Pons (tissue), 1 donor: ENCODE results near the gene SIL1.
"Not testable (repeated sequence)": the region's sequence is repeated elsewhere in the genome, so short reads cannot be mapped to it uniquely, and the experiment has no call there.

Source experiments
- DNase-seq: peaks from one replicate; pipeline ENCODE4 v3.0.0-alpha.2; 2016; ENCODE audit warnings: low spot score

SIL1 gene

DNA sequence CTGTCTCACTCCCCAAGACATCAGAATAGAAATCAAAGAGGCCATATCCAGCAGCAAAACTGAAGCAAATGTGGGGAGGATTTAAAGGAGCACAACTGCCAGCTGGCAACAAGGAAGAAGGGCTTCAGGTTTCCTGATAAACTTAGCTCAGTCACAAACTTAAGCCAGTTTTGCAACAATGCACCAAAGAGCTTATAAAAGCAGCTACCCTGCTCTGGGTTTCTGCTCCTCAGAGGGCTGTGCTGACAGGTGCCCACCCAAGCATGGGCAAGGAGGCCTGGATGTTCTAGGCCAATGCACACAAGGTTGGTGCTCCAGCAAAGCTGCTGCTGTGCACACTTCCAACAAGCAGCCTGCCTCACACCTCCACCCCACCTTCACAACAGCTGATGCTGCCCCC, 132.9 kb downstream of the SIL1 start:
- no peak for DNase-seq

DNA sequence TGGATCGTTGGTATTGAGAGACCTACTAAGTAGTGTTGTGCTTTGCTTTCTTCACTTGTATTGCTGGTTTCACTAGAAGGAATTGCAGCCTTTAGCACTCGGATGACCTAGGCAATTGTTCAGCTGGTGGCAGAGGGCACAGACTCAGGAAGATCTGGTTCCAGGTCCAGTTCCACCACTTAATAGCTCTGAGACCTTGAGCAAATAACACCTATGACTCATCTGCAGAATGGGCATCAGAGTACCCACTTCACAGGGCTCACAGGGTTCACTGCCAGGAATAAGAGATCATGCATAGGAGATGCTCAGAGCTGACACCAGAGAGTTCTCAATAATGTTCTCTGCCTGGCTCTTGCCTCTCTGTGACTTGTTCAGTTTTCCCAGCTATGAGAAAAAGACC, 133.6 kb downstream of the SIL1 start:
- DNase-seq = no peak

DNA sequence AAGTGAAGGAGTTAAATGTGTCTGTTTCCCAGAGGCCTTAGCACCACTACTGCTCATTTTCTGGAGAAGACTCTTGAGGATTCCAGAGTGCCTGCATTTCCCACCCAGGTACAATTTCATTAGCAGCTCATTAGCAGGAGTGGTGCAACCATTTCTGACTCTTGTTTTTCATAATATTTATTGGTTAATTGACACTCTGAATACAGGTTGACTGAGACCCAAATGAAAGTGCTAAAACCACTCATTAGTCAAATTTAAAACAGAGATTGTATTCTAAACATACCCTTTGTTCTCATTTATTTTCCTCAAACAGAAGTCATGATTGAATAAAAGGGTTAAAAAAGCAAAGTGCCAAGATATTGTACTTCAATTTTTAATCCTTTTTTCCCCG, 134.5 kb downstream of the SIL1 start:
- no peak for DNase-seq

DNA sequence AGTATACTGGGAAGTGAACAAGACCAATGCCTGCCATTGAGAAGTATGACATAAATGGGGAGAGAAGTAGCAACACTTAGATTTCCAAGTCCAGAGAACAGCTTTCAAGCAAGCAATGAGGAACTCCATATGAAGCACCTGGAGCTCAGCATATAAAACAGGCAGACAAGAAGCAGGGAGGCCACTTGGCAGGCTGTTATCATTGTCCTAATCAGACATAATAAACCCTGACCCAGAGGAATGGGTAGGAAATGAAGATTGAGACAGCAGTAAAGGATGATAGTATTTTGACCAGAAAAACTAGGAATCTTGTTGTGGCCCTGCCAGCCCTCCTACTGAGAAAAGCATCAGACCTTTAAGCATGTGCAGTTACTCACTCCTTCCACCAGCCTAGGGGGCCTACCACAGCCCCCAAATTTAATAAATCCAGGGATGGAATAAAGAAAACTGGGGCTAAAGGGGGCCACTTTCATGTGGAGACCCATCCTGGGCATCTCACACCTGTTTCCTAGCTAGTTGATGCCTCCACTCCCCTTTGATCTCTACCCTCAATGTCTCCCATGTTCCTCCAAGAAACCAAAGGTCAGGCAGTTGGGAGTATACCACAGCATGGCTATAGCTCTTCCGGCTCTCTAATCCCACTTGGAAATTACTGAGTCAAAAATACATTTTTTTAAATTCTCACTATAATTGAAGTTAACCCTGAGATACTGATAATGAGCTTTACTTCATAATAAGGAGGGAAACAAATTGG, 135.1 kb downstream of the SIL1 start:
- DNase-seq = no peak

DNA sequence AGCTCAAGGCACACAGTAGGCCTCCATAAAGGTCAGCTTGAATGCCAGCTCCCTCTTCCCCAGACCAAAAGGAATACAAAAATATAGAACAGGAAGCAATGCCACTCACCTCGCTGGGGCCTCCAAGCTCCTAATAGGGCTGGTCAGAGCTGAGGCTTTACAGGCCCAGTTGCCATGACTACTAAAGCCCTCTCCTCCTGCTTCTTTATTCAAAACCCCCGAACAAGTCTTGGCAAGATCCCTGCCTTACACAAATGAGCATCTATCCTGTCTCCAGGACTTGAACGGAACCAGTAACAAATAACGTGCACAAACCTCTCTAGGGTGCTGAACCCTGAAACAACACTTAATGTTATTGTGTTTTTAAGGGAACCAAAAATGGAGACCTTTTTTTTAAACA, 136.3 kb downstream of the SIL1 start:
- DNase-seq = peak; percentile 37

DNA sequence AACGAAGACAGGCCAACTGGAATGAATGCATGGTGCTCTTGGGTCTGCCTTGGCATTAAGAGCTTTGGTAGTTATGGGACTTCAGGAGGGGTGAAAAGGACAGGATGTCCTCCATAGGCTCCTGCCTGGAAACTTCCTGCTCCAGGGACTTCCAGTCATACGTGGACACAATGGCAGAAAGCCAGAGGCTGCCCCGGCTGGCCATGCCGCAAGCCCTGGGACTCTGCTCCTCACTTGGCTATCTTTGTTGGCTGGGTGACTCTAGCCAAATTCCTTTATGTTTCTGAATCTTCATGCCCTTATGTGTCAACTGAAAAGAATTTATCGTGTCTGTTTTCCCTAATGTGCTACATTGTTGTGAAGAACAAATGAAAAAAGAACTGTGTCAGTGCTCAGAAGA, 136.9 kb downstream of the SIL1 start:
- DNase-seq = no peak

DNA sequence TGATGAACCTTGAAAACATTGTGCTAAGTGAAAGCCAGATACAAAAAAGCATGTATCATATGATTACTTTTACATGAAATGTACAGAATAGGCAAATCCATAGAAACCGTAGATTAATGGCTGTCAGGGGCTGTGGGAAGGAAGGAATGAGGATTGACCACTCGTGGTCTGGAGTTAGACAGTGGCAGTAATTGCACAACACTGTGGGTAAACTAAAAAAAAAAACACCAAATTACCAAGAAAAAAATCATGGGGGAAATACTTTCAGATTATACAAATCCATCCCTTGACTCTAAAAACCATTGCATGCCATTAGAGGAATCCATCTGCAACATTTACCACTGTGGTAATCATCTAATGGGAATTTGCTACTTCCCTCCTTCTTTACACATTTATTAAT, 140.0 kb downstream of the SIL1 start:
- DNase-seq = no peak

DNA sequence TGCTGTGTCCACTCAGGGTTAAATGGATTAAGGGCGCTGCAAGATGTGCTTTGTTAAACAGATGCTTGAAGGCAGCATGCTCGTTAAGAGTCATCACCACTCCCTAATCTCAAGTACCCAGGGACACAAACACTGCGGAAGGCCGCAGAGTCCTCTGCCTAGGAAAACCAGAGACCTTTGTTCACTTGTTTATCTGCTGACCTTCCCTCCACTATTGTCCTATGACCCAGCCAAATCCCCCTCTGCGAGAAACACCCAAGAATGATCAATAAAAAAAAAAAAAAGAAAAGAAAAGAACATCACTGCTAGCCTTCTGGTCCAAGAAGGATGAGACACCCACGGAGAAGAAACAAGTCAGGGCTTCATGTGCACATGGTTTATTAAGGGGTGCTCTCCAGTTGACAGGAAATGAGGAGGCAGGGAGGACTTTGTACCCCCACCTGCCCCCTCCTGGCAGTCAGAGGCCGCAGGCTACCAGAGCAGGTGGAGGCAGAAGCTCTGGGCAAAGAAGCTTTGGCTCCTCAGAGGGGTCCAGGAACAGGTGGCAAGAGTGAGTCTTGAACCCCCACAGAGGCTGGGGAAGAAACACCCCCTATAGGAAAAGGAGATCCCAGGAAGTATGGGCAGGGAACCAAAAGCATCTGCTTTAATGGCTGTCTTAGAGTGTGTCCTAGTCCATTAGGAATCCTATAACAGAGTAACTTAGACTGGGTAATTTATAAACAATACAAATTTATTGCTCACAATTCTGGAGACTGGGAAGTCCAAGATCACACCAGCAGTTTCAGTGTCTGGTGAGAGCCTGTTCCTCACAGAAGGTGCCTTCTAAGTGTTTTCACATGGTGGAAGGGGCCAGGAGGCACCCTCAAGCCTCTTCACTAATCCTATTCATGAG, 140.9 kb downstream of the SIL1 start:
- not testable (repeated sequence) for DNase-seq

DNA sequence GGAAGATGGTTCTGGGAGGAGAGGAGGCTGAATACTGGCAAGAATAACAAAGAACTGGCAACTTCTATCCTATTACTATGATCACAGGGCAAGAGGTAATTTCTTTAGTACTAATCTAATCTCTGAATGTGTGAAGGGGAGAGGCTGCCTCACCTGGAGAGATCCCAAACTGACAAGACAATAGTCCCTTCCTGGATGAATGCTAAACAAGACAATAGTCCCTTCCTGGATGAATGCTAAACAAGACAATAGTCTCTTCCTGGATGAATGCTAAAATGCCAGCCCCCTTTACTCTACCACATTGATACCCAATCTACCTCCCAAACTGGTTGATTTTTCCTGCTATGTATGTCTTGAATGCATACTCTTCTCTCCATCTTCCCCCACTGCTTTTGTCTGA, 145.2 kb downstream of the SIL1 start:
- no peak for DNase-seq

DNA sequence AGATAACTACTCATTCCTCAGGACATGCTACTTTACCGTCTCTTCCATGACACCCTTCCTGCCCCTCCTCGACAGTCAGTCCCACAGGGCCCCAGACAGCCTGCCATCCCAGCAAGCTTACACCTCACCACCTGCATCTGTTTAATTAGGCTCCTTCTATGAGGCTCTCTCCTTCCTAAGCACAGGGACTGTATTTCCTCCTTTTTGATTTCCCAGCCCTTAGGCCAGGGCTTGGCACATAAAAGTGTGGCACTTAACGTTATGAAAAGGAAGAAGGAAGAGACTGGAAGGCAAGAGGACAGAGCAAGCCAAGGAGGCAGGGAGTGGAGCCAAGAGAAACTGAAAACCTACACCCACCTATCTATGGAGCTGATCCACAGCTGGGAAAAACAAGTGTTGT, 146.8 kb downstream of the SIL1 start:
- DNase-seq = no peak

DNA sequence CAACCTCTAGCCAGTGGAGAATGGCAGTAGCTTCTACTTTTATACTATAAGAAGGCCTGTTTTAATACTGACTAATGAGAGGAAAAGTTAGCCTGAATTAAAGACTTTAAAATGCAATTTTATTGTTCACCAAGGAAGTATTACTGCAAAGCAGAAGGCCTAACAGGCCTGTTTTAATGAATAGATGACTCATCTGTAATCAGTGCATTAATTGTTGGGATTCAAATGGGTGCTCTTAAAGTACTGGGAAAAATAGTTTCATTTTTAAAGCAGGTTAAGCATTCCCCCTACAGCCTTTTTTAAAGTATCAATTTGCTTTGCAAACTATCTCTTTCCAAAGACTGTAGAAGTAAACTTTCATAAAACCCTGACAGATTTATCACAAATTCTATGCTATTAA, 147.7 kb downstream of the SIL1 start:
- no peak for DNase-seq

DNA sequence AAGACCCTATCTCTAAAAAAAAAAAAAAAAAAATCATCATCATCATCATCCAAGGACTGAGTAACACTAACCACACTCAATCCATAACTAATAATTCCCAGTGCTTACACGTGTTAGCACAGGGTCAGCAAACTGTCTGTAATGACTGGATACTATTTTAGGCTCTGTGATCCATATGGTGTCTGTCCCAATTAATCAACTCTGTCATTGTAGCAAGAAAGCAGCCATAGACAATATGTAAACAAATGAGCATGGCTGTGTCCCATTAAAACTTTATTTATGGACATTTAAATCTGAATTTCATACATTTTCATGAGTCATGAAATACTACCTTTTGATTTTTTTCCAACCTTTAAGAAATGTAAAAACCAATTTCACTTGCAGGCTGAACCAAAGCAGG, 148.4 kb downstream of the SIL1 start:
- DNase-seq = no peak

DNA sequence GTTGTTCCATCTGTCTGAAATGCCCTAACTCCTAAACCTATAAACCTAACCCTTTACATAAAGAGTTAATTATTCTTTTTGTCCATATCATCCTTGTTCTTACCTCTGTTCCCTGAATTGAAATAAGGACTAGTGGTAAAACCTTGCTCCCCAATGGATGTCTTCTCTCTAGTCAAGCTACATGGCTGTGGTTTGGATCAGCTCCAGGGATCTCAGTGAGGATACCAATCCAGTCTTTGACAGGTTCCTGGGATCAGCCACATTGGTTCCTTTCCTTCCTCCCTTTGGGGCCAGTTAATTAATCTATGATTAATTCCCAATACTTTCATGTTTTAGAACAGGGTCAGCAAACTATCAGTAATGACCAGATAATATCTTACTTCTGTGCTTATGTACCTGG, 151.6 kb downstream of the SIL1 start:
- no peak for DNase-seq

DNA sequence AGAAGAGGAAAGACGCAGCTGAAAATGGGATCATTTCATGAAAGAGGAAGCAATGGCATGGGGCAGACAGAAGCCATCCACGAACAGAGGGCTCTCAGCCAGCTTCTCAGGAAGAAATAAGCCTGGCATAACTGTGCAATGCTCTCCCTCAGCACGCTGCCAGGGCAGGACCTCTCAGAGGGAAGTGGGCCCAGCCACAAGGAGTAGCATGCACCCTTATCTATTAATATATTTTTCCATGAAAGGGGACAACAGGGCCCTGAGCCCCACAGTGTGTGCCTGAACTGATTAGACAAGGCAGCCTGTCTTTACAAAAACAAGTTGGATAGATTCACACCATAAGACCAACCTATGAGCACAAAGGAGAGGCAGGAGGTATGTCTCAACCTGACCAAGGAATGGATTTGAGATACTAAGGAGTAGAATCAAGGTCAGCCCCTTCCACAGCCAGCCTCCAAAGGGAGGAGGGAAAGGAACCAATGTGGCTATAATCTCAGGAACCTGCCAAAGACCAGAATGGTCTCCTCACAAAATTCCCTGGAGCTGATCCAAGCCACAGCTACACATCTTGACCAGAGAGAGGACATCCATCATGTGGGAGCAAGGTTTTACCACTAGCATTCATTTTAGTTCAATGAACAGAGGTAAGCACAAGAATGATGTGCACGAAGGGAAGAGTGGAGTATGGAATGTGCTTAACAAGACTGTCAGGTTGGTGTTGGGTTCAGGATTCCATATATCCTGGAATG, 154.8 kb downstream of the SIL1 start:
- DNase-seq = no peak

DNA sequence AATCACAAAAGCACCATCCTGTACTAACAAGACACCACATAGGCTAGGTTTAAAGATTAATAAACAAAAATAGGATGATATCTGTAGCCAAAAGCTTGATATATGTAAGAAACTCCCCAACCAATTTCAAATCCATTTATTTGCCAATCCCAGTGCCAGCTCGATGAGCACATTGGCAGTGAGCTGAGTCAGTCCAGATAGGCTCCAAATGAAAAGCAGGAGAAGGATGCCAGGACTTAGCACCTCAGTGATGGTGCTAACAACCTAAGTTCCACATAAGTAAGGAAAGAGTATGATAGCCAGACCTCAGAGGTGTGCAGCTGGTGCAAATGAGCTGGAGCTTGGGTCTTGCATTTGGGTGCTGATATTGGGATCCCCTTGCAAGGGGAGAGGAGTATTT, 158.1 kb downstream of the SIL1 start:
- no peak for DNase-seq

DNA sequence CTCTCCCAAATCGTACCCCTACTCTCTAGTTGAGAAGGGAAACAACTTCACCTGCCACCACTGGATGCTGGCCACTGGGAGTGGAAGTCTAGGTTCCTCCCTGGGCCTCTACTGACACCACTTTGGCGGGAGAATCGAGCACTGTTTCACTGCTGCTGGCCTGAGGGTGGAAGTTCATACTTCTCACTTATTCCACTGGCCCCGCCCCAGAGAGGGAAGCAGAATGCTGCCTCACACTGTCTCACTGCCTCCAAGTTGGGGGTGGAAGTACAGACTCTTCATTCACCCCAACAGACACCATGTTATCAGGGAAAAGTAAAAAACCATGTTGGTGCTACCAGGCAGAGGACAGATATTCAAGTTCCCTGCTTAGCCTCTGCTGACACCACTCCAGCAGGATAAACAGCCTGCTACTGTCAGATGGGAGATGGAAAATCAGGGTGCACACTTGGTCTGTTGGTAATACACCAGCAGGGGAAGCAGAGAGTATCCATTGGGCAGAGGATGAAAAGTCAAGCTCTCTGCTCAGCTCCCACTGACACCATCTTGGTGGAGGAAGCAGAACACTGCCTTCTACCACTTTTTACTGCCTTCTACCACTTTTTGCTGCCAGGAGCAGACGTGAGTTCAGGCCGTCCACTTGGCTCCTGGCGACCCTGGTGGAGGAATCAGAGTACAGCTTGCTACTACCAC, 159.4 kb downstream of the SIL1 start:
- no peak for DNase-seq

DNA sequence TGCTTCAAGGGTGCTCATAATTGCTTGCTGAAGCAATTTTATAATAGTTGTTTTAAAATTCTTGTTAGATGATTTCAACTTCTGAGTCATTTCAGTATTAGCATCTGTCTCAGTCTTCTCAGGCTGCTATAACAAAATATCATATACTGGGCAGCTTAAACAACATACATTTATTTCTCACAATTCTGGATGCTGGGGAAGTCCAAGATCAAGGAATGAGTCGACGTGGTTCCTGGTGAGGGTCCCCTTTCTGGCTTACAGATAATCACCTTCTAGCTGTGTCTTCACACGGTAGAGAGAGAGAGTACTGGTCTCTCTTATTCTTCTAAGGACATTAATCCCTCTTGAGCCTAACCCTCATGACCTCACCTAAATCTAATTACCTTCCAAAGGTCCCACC, 160.4 kb downstream of the SIL1 start:
- no peak for DNase-seq

DNA sequence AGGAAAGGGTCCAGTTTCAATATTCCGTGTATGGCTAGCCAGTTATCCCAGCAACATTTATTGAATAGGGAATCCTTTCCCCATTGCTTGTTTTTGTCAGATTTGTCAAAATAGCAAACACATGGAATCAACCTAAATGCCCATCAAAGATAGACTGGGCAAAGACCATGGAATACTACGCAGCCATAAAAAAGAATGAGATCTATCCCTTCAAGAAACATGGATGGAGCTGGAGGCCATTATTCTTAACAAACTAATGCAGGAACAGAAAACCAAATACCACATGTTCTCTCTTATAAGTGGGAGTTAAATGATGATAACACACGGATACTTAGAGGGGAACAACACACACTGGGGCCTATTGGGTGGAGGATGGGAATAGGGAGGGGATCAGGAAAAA, 161.8 kb downstream of the SIL1 start:
- DNase-seq = not testable (repeated sequence)

DNA sequence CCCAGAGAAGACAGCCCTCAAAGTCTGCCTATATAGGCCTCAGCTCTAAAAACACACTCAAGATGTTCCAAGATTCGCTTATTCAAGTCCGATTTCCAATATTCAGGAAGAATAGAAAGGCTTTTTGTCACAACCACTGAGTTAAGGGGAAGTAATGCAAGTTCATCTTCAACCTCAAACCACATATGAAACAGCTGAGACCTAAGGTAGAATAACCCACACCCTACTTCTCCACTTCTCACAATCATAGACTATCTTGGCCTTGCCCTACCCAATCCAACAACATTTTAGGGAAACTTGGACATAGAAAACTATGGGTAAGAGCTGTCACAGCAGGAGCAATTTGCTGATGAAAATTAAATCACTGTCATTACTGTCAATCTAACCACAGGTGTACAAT, 171.0 kb downstream of the SIL1 start:
- no peak for DNase-seq

DNA sequence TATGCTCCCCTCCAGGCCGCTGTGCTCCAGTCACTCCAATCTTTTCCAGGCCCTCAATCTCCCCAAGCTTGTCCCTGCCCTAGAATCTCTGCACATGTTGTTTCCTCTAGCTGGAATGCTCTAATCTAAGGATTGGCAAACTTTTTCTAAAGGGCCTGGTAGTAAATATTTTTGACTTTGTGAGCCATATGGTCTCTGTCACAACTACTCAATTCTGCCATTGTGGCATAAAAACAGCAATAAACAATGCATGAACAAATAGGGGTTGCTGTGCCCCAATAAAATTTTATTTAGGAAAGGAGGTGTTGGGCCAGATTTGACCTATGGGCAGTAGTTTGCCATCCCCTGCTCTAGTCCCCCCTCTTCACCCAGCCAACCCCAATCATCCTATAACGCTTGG, 172.5 kb downstream of the SIL1 start:
- no peak for DNase-seq

DNA sequence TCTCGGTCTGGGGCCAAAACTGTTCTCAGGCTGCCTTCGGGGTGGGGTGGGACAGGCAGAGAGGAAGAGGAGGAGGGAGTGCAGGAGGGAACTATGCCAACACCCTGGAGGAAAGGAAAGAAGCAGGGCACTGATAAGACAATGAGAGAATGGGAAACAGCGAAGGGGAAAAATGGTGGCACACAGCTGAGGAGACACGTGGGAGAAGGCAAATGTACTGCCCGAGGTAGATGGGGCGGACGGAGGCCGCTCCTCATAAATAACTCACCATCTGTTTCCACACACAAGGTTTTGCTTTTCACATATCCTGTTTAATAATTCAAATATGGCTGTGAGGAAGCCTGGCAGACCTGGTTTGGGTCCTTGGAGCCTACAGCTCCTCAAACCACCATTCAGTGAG, 174.9 kb downstream of the SIL1 start:
- no peak for DNase-seq

DNA sequence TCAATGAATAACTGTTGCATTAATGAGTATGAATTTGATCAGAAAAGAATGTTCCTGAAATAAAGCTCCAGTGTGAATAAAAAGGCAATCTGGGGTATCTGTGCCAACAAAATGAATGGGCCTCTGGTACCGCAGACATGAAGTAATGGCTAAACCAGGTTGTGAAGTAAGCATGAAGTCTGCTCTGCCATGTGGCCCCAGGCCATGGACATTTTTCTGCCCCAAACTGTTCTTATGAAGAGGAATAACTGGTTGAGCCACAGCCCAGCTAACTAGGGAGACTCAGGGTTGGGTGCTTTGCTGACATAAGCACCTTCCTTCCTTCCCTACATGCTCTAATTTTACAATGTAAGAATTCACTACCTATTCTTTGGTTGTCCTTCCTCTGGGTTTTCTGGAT, 175.6 kb downstream of the SIL1 start:
- DNase-seq = no peak
